CD4-positive, alpha-beta T cell treated with Interleukin-15 for 1 hour (primary cell): ENCODE measurements around the gene ASB1.
"Not testable (repeated sequence)": the region's sequence is repeated elsewhere in the genome, so short reads cannot be mapped to it uniquely, and the experiment has no call there.

Experiments used
- DNase-seq: peaks from one replicate; pipeline ENCODE4 v3.0.0-alpha.2; 2020

The ASB1 gene

DNA sequence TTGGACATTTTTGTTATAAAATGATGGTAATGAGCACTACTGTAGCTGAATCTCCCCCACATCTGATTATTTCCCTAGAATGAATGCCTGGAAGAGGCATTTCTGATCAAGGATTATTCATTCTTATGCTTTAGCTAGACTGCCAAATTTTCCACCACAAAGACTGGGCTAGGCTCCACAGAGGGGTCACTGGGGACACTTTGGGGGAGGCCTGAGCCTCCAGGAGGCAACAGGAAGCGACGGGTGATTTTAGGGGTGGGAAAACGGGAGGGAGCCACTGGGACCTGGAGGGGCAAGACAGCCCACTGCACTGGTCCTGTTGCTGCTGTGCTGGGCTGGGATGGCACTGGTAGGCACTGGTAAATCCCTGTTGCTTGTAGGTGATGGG is 2.4 kb upstream of the ASB1 start:
- DNase-seq = no peak

DNA sequence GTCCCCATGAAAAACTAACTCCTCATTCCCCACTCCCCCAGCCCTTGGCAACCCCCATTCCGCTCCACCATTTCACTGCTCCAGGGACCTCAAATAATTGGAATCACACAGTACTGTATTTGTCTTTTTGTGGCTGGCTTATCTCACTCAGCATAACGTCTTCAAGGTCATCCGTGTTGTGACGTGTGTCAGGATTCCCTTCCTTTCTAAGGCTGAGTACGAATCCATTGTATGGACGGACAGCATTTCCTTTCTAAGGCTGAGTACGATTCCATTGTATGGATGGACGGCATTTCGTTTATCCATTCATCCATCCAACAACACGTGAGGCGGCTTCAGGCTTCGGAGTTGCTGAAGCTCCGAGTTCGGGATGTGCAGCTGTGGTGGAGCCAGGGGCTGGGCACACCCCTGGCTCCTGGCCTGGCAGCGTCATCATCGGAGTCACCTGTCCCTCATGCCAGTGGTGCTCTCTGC is 1.2 kb upstream of the ASB1 start:
- DNase-seq = no peak

GRCh38 chr2:238425979-238426567 is 654 bp upstream of the ASB1 start:
- DNase-seq = no peak

GRCh38 chr2:238427435-238428162 is 872 bp downstream of the ASB1 start:
- no peak for DNase-seq

- no peak for DNase-seq
Observed at GRCh38 chr2:238428866-238429265, 2.1 kb downstream of the ASB1 start.

DNA sequence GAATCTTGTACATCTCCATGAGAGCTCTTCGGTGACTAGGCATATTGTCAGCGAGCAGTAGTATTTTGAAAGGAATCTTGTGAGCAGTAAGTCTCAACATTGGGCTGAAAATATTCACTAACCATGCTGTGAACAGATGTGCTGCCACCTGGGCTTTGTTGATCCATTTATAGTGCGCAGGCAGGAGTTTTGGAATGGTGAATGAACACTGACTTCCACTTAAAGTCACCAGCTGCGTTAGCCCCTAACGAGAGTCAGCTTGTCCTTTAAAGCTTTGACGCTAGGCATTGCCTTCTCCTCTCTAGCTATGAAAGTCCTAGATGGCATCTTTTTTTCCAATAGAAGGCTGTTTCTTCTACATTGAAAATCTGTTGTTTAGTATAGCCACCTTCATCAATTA is 4.1 kb downstream of the ASB1 start:
- DNase-seq = no peak

DNA sequence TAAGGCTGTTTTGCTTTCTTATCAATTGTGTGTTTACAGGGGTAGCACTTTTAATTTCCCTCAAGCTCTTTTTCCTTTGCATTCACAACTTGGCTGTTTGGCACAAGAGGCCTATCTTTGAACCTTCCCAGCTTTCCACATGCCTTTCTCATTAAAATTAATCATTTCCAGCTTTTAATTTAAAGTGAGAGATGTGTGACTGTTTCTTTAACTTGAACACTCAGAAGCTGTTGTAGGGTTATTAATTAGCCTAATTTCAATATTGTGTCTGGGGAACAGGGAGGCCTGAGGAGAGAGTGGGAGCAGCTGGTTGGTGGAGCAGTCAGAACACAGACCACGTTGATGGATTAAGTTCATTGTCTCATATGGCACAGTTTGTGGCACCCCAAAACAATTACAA is 4.7 kb downstream of the ASB1 start:
- no peak for DNase-seq

DNA sequence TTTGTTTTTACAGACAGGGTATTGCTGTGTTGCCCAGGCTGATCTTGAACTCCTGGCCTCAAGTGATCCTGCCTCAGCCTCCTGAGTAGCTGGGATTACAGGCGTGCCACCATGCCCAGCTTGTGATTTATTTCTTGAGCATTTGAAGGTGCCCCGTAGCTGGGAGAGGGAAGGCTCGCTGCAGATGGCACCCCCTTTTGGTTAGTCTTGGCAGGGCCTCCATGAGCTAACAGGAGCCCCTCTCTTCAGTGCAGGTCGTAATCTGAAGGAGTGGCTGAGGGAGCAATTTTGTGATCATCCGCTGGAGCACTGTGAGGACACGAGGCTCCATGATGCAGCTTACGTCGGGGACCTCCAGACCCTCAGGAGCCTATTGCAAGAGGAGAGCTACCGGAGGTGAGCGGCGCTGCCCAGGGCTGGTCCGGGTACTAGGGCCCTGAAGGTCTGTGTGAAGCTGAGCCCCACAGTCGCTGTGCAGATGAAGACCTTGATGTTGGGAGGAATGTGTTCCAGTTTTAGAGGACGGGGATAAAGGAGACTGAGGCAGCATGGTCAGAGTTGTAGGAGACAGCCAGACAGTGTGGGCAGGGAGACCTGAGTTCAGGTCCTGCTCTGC is 6.7 kb downstream of the ASB1 start:
- no peak for DNase-seq

DNA sequence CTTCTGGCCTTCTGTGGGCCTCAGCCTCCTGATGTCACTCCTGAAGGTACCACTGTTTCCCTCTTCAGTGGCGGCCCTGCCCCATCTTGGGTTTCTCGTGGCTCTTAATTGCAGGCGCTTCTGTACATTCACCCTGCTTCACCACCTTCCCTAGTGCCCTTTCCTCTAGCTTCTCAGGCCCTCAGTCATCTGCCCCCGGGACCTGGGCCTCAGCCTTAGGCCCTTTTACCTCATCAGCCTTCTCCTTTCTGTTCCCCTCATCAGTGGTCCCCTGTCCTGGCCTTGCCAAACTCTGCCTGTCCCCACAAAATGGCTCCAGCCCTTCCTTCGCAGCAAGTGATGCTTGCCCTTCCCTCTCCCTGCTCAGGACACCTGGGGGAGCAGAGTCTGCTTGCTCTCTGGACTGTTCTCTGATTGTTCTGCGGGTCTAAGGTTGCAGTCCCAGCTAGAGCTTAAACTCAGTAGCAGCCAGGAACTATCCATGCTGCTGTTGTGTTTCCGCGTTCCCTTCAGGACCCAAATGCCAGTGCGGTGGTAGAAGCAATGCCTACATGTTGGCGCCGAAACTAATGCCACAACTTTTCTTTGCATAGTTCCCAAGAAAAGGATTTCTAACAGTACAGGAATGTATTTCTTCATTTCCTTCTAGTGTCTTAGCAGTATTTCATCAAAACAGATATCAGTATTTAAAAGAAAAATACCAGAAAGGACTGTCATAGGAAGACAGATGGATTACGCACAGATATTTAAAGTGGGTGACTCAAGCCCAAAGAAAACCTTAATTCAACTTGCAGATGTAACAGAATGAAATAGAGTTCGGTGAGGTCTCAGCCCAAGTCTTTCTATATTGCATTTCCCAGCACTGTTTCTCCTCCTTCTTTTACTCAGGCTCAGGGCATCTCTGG is 7.5 kb downstream of the ASB1 start:
- no peak for DNase-seq

DNA sequence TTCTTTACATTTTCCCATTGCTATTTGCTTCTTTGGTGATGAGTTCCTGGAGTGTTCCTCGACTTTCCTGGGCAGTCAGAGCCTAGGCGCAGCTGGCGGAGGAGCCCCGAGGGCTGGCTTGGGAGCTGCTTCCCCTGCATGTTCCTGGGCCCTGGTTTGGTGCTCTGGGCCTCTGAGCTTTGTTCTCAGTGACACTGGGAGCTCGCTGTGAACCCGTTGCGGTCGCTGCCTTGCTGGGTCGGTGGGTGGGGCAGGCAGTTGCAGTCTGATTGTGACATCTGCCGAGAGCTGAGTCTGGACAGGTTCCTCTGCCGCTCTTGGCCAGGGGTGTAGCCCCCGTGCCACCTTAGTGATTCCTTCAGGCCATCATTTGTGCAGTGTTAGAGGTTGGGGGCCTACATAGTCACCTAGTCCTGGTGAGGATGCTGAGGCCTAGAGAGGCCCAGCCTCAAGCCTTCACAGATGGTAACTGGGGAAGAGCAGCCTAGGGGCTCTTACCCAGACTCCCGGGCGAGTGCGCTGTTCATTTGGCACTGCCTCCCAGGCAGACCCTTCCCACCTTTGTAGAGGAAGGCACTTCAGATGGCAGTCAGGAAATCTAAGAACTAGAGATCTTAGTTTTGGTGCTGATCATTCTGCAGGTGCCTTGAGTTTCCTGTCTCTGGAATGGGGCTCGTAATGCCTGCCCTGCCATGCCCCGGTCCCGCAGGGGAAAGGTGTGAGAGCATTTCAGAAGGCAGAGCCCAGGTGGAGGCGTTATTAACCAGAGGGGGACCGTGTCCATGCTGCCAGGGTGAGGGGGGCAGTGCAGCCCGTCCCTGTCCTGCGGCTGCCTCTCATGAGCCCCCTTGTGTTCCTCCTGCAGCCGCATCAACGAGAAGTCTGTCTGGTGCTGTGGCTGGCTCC is 8.4 kb downstream of the ASB1 start:
- DNase-seq = no peak

GRCh38 chr2:238435752-238436096 is 9.0 kb downstream of the ASB1 start:
- no peak for DNase-seq

DNA sequence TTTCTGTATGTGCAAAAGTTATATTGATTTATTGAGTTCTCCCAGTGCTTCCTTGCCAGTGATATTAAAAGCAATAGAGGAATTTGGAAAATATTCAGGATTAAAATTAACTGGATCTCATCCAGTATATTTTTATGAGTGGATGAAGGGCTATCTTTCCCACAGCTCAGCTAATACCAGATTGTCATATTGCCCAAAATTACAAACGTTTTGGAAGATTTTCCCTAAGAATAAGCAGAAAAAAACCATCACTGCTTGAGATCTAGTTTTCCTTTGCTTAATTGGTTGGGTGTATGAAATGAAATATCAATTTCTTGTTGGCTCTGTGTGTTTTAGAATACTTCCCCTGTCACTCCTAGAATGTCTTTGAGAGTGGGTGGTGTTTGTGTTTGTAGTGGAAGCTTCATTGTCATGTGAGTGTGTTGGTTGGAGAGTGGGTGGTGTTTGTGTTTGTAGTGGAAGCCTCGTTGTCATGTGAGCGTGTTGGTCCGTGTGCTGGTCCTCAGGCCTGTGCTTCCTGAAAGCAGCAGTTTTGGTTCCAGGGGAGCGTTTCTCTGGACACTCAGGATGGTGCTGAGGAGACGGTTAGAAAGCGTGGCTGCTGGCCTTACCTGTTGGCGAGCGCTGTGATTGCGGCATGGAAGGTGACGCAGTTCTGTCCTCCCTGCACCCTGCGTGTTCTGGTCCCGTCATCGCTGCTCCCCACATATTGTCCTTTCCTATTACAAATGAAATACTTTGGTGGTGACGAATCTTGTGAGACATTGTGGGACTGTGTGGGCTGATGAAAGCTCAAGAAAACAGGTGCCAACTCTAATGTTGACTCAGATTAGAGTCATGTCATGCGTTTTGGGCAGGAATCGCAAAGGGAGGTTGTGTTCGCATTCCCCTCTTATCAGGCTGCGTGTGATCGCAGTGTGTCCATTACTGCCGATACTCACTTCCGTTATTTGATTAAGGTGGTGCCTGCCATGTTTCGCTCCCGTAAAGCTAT is 12.4 kb downstream of the ASB1 start:
- DNase-seq = no peak

DNA sequence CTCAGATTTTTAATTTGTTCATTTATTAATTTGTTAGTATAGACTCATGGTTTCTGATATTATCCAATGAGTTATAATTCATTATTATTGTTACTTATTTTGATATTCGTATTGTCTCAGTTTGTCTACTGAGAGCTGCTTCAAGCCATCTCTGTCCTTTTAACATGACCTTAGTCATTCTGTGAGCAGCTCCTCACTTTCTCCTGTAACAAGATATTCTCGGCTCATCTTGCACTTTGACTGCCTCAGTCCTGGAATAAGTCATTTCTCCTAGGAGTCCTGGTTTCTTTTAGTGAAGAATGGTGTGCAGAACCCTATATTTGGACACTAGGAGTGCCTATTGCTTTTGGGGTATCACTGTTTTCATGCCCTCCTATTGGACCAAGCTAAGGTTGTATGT is 13.2 kb downstream of the ASB1 start:
- DNase-seq = no peak

- DNase-seq = no peak
Observed at GRCh38 chr2:238440331-238440730, 13.6 kb downstream of the ASB1 start.

DNA sequence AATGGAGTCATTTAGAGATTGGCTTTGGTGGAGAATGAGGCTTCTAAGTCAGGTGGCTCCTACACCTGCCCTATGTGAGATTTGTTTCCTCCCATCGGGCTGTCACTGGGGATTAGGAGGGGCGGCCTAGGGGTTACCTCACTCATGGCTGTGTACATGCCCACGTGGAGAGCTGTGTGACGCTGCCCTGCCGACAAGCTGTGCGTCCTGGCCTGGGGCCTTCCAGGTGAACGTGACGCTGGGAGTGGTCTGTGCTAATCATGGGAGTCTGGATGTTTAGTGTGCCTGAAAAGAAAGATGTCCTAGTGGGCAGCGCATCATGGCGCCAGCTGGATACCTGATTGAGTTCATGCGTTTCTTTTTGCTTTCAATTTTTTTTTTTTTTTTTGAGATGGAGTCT is 14.0 kb downstream of the ASB1 start:
- no peak for DNase-seq

DNA sequence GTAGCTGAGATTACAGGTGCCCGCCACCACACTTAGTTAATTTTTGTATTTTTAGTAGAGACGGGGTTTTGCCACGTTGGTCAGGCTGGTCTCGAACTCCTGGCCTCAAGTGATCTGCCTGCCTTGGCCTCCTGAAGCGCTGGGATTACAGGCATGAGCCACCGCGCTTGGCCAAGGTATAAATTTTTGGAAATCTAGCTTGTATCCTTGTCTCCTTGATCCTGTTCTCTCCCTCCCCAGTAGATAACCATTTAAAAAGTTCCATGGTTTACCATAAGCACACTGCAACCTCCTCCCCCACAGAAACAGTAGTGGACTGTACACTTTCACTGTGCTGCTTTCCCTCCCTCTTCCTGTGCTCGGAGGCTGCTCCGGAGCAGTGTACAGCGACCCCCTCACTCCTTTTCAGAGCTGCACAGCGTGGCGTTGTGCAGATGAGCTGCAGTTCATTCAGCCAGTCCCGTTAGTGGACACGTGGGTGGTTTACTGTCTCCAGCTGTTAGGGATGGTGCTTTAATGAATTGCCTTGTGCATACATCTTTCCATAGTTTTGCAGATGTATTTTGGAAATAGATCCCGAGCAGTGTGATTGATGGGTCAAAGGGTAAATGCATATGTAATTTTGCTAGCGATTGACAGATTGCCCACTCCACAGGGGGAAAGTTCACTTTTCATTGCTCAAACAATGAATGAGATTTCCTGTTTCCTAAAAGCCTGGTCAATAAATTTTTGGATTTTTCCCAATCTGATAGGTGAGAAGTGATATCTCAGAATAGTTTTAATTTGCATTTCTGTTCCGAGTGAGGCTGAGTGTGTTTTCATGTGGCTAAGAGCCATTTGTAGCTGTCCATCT is 14.8 kb downstream of the ASB1 start:
- no peak for DNase-seq

- not testable (repeated sequence) for DNase-seq
Observed at GRCh38 chr2:238442257-238442656, 15.5 kb downstream of the ASB1 start.

GRCh38 chr2:238444242-238444641 is 17.5 kb downstream of the ASB1 start:
- no peak for DNase-seq

GRCh38 chr2:238445409-238446190 is 18.9 kb downstream of the ASB1 start:
- no peak for DNase-seq
